Measurements from ENCODE around the gene MFSD6.
"Not testable (repeated sequence)": the region's sequence is repeated elsewhere in the genome, so short reads cannot be mapped to it uniquely, and the experiment has no call there.

Gene MFSD6

GRCh38 chr2:190407662-190408537, at the start of gene MFSD6:
TSS of gene MFSD6 (plus strand) at chr2:190408355. CDS start at chr2:190436030, 27,675 bp downstream.
- Histone ChIP-seq H3K9me3 (ENCODE audit: low read depth, low read length) (no peaks in the 10 kb centered on the region), H3K27ac (no peak within 1 kb of the TSS), H3K9ac (ENCODE audit: insufficient read length) (peak within 1 kb of the TSS; percentile 43), H3K36me3 (ENCODE audit: insufficient read depth, low read length) (no peaks in the 10 kb centered on the region), H3K4me3 (peak within 1 kb of the TSS; percentile 82)
- no peak for DNase-seq (ENCODE audit: low read depth, low spot score)
- TF ChIP-seq EZH2 (IDR thresholded peaks at IDR 0.05) (no peak), POLR2AphosphoS5 (IDR thresholded peaks at IDR 0.05; ENCODE audit: borderline replicate concordance, low read depth, low read length) (no peak), FOXP2 (optimal IDR thresholded peaks at IDR 0.05; ENCODE audit: control extremely low read depth, extremely low read length, insufficient read depth) (no peak)

GRCh38 chr2:190358655-190359448, 49.3 kb upstream of the MFSD6 start:
- H3K9me3 ChIP-seq (ENCODE audit: low read depth, low read length); H3K36me3 ChIP-seq (ENCODE audit: insufficient read depth, low read length); H3K4me3 ChIP-seq; H3K9ac ChIP-seq (ENCODE audit: insufficient read length); H3K27ac ChIP-seq; DNase-seq (ENCODE audit: low read depth, low spot score): not testable (repeated sequence)

GRCh38 chr2:190360561-190360960, 47.6 kb upstream of the MFSD6 start:
- Histone ChIP-seq H3K27ac (no peak overlapping the region), H3K9ac (ENCODE audit: insufficient read length) (no peak overlapping the region), H3K4me3 (no peak overlapping the region), H3K36me3 (ENCODE audit: insufficient read depth, low read length) (no peaks in the 10 kb centered on the region), H3K9me3 (ENCODE audit: low read depth, low read length) (no peaks in the 10 kb centered on the region)
- TF ChIP-seq POLR2AphosphoS5 (IDR thresholded peaks at IDR 0.05; ENCODE audit: borderline replicate concordance, low read depth, low read length) (no peak), FOXP2 (optimal IDR thresholded peaks at IDR 0.05; ENCODE audit: control extremely low read depth, extremely low read length, insufficient read depth) (no peak), EZH2 (IDR thresholded peaks at IDR 0.05) (no peak)
- DNase-seq (ENCODE audit: low read depth, low spot score): no peak

GRCh38 chr2:190360965-190361364, 47.2 kb upstream of the MFSD6 start:
- no peak overlapping the region for H3K27ac ChIP-seq
- TF ChIP-seq FOXP2 (optimal IDR thresholded peaks at IDR 0.05; ENCODE audit: control extremely low read depth, extremely low read length, insufficient read depth) (no peak), EZH2 (IDR thresholded peaks at IDR 0.05) (no peak), POLR2AphosphoS5 (IDR thresholded peaks at IDR 0.05; ENCODE audit: borderline replicate concordance, low read depth, low read length) (no peak)

GRCh38 chr2:190361572-190361971, 46.6 kb upstream of the MFSD6 start:
- Histone ChIP-seq H3K9ac (ENCODE audit: insufficient read length) (no peak overlapping the region), H3K27ac (no peak overlapping the region)
- TF ChIP-seq POLR2AphosphoS5 (IDR thresholded peaks at IDR 0.05; ENCODE audit: borderline replicate concordance, low read depth, low read length) (no peak), EZH2 (IDR thresholded peaks at IDR 0.05) (no peak), FOXP2 (optimal IDR thresholded peaks at IDR 0.05; ENCODE audit: control extremely low read depth, extremely low read length, insufficient read depth) (no peak)

More at GRCh38 chr2:190360965-190361364, 47.2 kb upstream of the MFSD6 start:
- Histone ChIP-seq H3K4me3 (no peak overlapping the region), H3K9me3 (ENCODE audit: low read depth, low read length) (no peaks in the 10 kb centered on the region), H3K9ac (ENCODE audit: insufficient read length) (no peak overlapping the region), H3K36me3 (ENCODE audit: insufficient read depth, low read length) (no peaks in the 10 kb centered on the region)
- DNase-seq (ENCODE audit: low read depth, low spot score): no peak

GRCh38 chr2:190362894-190363293, 45.3 kb upstream of the MFSD6 start:
- no peak overlapping the region for H3K4me3 ChIP-seq
- no peak overlapping the region for H3K27ac ChIP-seq
- no peaks in the 10 kb centered on the region for H3K9me3 ChIP-seq (ENCODE audit: low read depth, low read length)
- DNase-seq (ENCODE audit: low read depth, low spot score): no peak
- TF ChIP-seq FOXP2 (optimal IDR thresholded peaks at IDR 0.05; ENCODE audit: control extremely low read depth, extremely low read length, insufficient read depth) (no peak), EZH2 (IDR thresholded peaks at IDR 0.05) (no peak), POLR2AphosphoS5 (IDR thresholded peaks at IDR 0.05; ENCODE audit: borderline replicate concordance, low read depth, low read length) (no peak)
- no peaks in the 10 kb centered on the region for H3K36me3 ChIP-seq (ENCODE audit: insufficient read depth, low read length)
- no peak overlapping the region for H3K9ac ChIP-seq (ENCODE audit: insufficient read length)

More at GRCh38 chr2:190361572-190361971, 46.6 kb upstream of the MFSD6 start:
- Histone ChIP-seq H3K36me3 (ENCODE audit: insufficient read depth, low read length) (no peaks in the 10 kb centered on the region), H3K9me3 (ENCODE audit: low read depth, low read length) (no peaks in the 10 kb centered on the region), H3K4me3 (no peak overlapping the region)
- no peak for DNase-seq (ENCODE audit: low read depth, low spot score)

- no peaks in the 10 kb centered on the region for H3K9me3 ChIP-seq (ENCODE audit: low read depth, low read length)
- no peak for DNase-seq (ENCODE audit: low read depth, low spot score)
- no peak overlapping the region for H3K4me3 ChIP-seq
- no peak overlapping the region for H3K27ac ChIP-seq
- no peak for TF ChIP-seq POLR2AphosphoS5 (IDR thresholded peaks at IDR 0.05; ENCODE audit: borderline replicate concordance, low read depth, low read length)
- TF ChIP-seq EZH2 (IDR thresholded peaks at IDR 0.05): no peak
- no peak for TF ChIP-seq FOXP2 (optimal IDR thresholded peaks at IDR 0.05; ENCODE audit: control extremely low read depth, extremely low read length, insufficient read depth)
- no peak overlapping the region for H3K9ac ChIP-seq (ENCODE audit: insufficient read length)
- H3K36me3 ChIP-seq (ENCODE audit: insufficient read depth, low read length): no peaks in the 10 kb centered on the region
Measured at GRCh38 chr2:190365499-190366204, 42.5 kb upstream of the MFSD6 start.

- H3K36me3 ChIP-seq (ENCODE audit: insufficient read depth, low read length): no peaks in the 10 kb centered on the region
- H3K9me3 ChIP-seq (ENCODE audit: low read depth, low read length): no peaks in the 10 kb centered on the region
- no peak overlapping the region for H3K27ac ChIP-seq
- no peak overlapping the region for H3K4me3 ChIP-seq
- no peak for DNase-seq (ENCODE audit: low read depth, low spot score)
- no peak for TF ChIP-seq FOXP2 (optimal IDR thresholded peaks at IDR 0.05; ENCODE audit: control extremely low read depth, extremely low read length, insufficient read depth)
- TF ChIP-seq POLR2AphosphoS5 (IDR thresholded peaks at IDR 0.05; ENCODE audit: borderline replicate concordance, low read depth, low read length): no peak
- TF ChIP-seq EZH2 (IDR thresholded peaks at IDR 0.05): no peak
- H3K9ac ChIP-seq (ENCODE audit: insufficient read length): no peak overlapping the region
Measured at GRCh38 chr2:190366248-190366753, 41.9 kb upstream of the MFSD6 start.
